ENCODE measurements around the gene PCBP3. TPM values are rescaled to one million over a fixed set of nuclear protein-coding genes. Genes with fewer than 3 reads are reported as not detected.

The PCBP3 gene
- total and polyA plus RNA-seq, 8 donors = 0.83 to 4.3 (median 1.7) TPM

DNA sequence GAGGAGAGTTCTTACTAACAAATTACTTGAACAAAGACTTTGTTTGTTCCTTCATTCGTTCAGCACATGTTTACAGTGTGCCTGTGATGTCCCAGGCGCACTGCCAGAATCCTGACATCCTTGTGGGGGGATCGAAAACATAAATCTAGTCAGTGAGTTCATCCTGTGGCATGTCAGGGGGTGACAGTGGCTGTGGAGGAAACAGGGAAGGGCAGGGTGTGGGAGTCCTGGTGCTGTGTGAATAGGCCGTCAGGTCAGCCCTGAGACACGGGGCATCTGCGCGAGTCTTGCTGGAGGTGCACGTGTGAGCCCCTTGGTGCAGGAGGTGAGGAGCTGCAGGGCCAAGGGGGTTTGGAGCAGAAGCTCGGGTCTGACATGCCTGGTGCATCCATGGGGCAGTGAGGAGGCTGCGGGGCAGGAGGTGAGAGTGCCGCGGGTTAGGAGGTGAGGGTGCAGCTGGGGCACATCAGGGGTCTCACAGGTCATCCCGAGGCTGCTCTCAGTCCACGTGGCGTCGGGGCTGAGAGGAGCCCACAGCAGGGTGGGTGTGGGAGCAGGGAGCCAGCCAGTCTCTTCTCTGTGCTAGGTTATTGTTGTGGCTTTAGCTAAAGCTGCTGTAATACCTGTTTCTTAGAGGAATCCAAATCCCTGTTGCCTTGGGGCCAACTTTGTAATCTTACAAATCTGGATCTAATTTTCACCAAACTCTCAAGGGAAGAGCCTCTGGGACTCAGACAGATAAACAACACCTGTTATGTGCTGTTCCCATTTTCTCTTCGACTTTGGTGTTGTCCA lies 93.4 kb downstream of the PCBP3 start:
- TF ChIP-seq CTCF (IDR thresholded peaks at IDR 0.05) = no peak
- no peak for FAIRE-seq
- WGBS, 2 donors = 50 to 63% methylated on average over 17 of the region's 17 CpGs

DNA sequence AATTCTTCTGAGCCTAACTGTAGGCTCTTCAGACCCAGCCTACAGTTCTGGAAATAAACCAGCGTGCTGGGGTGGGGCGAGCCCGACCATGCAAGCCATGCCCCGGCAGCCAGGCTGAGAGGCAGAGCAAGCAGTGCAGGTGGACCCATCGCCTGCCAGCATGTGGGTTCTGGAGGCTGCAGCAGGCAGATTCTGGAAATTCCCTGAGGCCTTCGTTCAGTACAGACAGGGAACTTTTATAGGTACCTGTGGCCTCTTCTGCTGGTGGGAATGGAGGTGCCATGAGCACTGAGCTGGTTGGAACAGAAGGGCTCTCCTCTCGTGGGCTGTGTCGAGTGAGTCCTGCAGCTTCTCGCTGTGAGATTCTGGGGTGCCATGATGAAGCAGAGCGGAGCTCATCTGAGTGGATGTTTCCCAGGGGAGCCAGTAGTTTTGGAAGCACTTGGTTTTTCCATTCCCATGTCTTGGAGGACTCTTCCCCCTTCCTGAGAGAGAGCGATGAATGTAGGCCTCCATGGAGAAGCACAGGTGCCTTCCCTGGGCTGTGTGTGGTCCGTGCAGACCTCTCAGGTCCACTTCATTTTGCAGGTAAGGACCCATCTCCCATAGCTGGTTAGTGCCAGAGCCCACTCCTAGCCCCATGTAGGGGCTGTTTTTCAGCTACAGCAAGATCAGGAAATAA lies 94.1 kb downstream of the PCBP3 start:
- Histone ChIP-seq H3K4me1 (no peaks in the 10 kb centered on the region), H3K27ac (no peak overlapping the region), H3K27me3 (no peaks in the 10 kb centered on the region), H3K4me3 (no peak overlapping the region), H3K9me3 (no peaks in the 10 kb centered on the region), H3K36me3 (no peaks in the 10 kb centered on the region)
- intact Hi-C loops (cut with DNase I) = no loop called here
- ATAC-seq (no peak), DNase-seq (no peak), FAIRE-seq (no peak)
- WGBS, 2 donors = 80 to 91% methylated on average over 12 of the region's 12 CpGs
- no peak for TF ChIP-seq CTCF (IDR thresholded peaks at IDR 0.05)

More for the DNA sequence above, 93.4 kb downstream of the PCBP3 start:
- Histone ChIP-seq H3K4me1 (no peaks in the 10 kb centered on the region), H3K27me3 (no peaks in the 10 kb centered on the region), H3K27ac (no peak overlapping the region), H3K36me3 (no peaks in the 10 kb centered on the region), H3K4me3 (no peak overlapping the region), H3K9me3 (no peaks in the 10 kb centered on the region)
- ATAC-seq (no peak), DNase-seq (no peak)
- intact Hi-C loops (cut with DNase I) = no loop called here

- intact Hi-C loops (cut with DNase I) = no loop called here
- no peak for ATAC-seq
- 70 to 84% methylated on average over 5 of the region's 5 CpGs for WGBS, 2 donors
Observed at GRCh38 chr21:45739218-45740087, 95.9 kb downstream of the PCBP3 start.

DNA sequence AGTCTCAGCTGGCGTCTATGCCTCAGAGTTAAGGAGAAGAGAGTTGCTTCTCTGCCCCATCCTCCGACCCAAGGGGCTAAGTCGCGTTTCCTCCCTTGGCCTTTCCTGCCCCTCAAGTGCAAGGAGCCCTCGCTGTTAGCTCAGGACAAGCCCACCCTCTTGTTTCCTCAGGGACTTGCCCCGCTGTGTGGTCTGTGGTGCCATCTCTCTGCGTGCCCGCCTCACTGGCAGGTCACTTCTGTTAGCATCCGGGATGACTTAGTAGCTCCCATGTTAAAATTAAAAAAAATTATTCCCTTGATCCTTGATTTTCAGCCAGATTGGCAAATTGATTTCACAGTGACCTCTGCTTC lies 96.5 kb downstream of the PCBP3 start:
- no peak for FAIRE-seq

More at GRCh38 chr21:45739218-45740087, 95.9 kb downstream of the PCBP3 start:
- Histone ChIP-seq H3K9me3 (no peaks in the 10 kb centered on the region), H3K4me1 (no peaks in the 10 kb centered on the region), H3K36me3 (no peaks in the 10 kb centered on the region), H3K27me3 (no peaks in the 10 kb centered on the region), H3K27ac (no peak overlapping the region), H3K4me3 (no peak overlapping the region)
- no peak for TF ChIP-seq CTCF (IDR thresholded peaks at IDR 0.05)
- FAIRE-seq (no peak), DNase-seq (no peak)

More for the DNA sequence above, 96.5 kb downstream of the PCBP3 start:
- Histone ChIP-seq H3K27me3 (no peaks in the 10 kb centered on the region), H3K4me3 (no peak overlapping the region), H3K4me1 (no peaks in the 10 kb centered on the region), H3K36me3 (no peaks in the 10 kb centered on the region), H3K27ac (no peak overlapping the region), H3K9me3 (no peaks in the 10 kb centered on the region)
- DNase-seq (no peak), ATAC-seq (no peak)
- intact Hi-C loops (cut with DNase I) = no loop called here
- 67 to 80% methylated on average over 9 of the region's 9 CpGs for WGBS, 2 donors
- TF ChIP-seq CTCF (IDR thresholded peaks at IDR 0.05) = no peak

All from pancreas (tissue), 10 donors.